MCF 10A (cell line): Measurements from ENCODE around the gene COL20A1. TPM values are rescaled to one million over a fixed set of nuclear protein-coding genes. Genes with fewer than 3 reads are reported as not detected.

Source experiments
- BruUV-seq: library from RNA; stranded (reverse); fragments of 400-500 nt; replicated peaks from 2 replicates; lab custom pipeline; 2021; lab: Mats Ljungman, UMichigan
- CTCF ChIA-PET: fragments of 300-600 bp; sonication (Branson Sonifier 250); formaldehyde crosslinking; extraction: SDS; loops from one replicate; lab custom pipeline; 2021; ENCODE audit warnings: antibody characterized with exemption, inconsistent platforms; lab: Yijun Ruan, JAX
- POLR2A ChIA-PET: fragments of 300-600, 350-650 bp; sonication (Branson Sonifier 250); formaldehyde crosslinking; extraction: SDS; loops from one replicate; lab custom pipeline; 2020; ENCODE audit warnings: antibody characterized with exemption, inconsistent platforms; lab: Yijun Ruan, JAX
- DNase-seq: peaks from one replicate; pipeline ENCODE4 v3.0.0-alpha.2; 2018; ENCODE audit not compliant: unreplicated experiment
- H3K27ac Mint-ChIP-seq: one replicate; pipeline ENCODE4 v1.8.0; 2022; ENCODE audit warnings: mild to moderate bottlenecking, low read depth, mixed read lengths; ENCODE audit not compliant: unreplicated experiment
- H3K27me3 Mint-ChIP-seq: one replicate; pipeline ENCODE4 v1.8.0; 2022; ENCODE audit warnings: mixed read lengths; ENCODE audit not compliant: insufficient read depth, unreplicated experiment
- H3K36me3 Mint-ChIP-seq: one replicate; pipeline ENCODE4 v1.8.0; 2022; ENCODE audit warnings: mild to moderate bottlenecking, moderate library complexity, mixed read lengths; ENCODE audit not compliant: insufficient read depth, unreplicated experiment
- H3K4me1 Mint-ChIP-seq: one replicate; pipeline ENCODE4 v1.8.0; 2022; ENCODE audit warnings: mixed read lengths; ENCODE audit not compliant: insufficient read depth, unreplicated experiment
- H3K4me3 Mint-ChIP-seq: one replicate; pipeline ENCODE4 v1.8.0; 2022; ENCODE audit warnings: mild to moderate bottlenecking, moderate library complexity, mixed read lengths; ENCODE audit not compliant: unreplicated experiment
- H3K9me3 Mint-ChIP-seq: one replicate; pipeline ENCODE4 v1.8.0; 2022; ENCODE audit warnings: mixed read lengths; ENCODE audit not compliant: unreplicated experiment
- CTCF ChIP-seq: fragments of 200-600 bp; IDR thresholded peaks from one replicate; pipeline ENCODE4 v1.8.0; 2022; ENCODE audit warnings: antibody characterized with exemption, mild to moderate bottlenecking; ENCODE audit not compliant: unreplicated experiment
- intact Hi-C: fragments of 100-400 bp; cut with micrococcal nuclease; formaldehyde crosslinking; loops from 2 replicates; pipeline ENCODE4 v1.14.1; 2022
- total RNA-seq: library from RNA; stranded (reverse); gene quantifications from 2 replicates; pipeline ENCODE4 v1.2.3, GENCODE V29; 2022

Gene COL20A1
- total RNA-seq, 1 experiment from 2014 or later = 0.14 TPM

- CTCF ChIA-PET = interaction anchor here (0.6 to 7.2 kb wide), 4 partner anchors 37 to 801 kb away, joined by 3 to 60 read pairs (median 4); no protein-coding TSS in a partner anchor
- no peak for DNase-seq
- H3K9me3 Mint-ChIP-seq = no peaks in the 10 kb centered on the region
- peaks cover 12% of the 10 kb centered on the region for H3K27me3 Mint-ChIP-seq
- no peak overlapping the region for H3K4me3 Mint-ChIP-seq
- BruUV-seq = no TSS peak
- H3K27ac Mint-ChIP-seq = no peak overlapping the region
- H3K4me1 Mint-ChIP-seq = peaks cover 5% of the 10 kb centered on the region
- H3K36me3 Mint-ChIP-seq = peaks cover 7% of the 10 kb centered on the region
- POLR2A ChIA-PET = interaction anchor here (0.6 kb wide), 1 partner anchor 596 kb away, joined by 4 read pairs; the partner anchor contains the start of gene TPD52L2
- TF ChIP-seq CTCF = no peak
- intact Hi-C loops = no loop called here
These were observed 24.1 kb upstream of the COL20A1 start for GRCh38 chr20:63268671-63269439.

GRCh38 chr20:63269724-63270123 is 23.3 kb upstream of the COL20A1 start:
- Mint-ChIP-seq H3K27ac (no peak overlapping the region), H3K27me3 (peaks cover 4% of the 10 kb centered on the region), H3K4me3 (no peak overlapping the region), H3K36me3 (peaks cover 12% of the 10 kb centered on the region), H3K4me1 (peaks cover 12% of the 10 kb centered on the region), H3K9me3 (no peaks in the 10 kb centered on the region)
- ChIA-PET POLR2A (interaction anchor here (0.9 to 3.3 kb wide), 2 partner anchors 12 to 14 kb away, joined by 4 to 9 read pairs; no protein-coding TSS in a partner anchor), CTCF (interaction anchor here (0.5 to 7.2 kb wide), 2 partner anchors 46 to 52 kb away, joined by 3 to 60 read pairs; no protein-coding TSS in a partner anchor)
- intact Hi-C loops = no loop called here
- DNase-seq = no peak
- no peak for TF ChIP-seq CTCF
- BruUV-seq = no TSS peak

GRCh38 chr20:63270606-63271325 is 22.2 kb upstream of the COL20A1 start:
- CTCF ChIA-PET = interaction anchor here (0.7 to 7.2 kb wide), 6 partner anchors 13 to 47 kb away, joined by 3 to 60 read pairs (median 4); no protein-coding TSS in a partner anchor

More at GRCh38 chr20:63270606-63271325, 22.2 kb upstream of the COL20A1 start:
- BruUV-seq = no TSS peak
- DNase-seq = no peak
- POLR2A ChIA-PET = interaction anchor here (0.6 to 3.3 kb wide), 3 partner anchors 11 to 257 kb away, joined by 3 to 9 read pairs (median 4); no protein-coding TSS in a partner anchor
- intact Hi-C loops = no loop called here
- Mint-ChIP-seq H3K4me3 (peak overlapping the region; percentile 76), H3K27me3 (no peaks in the 10 kb centered on the region), H3K4me1 (peaks cover 13% of the 10 kb centered on the region), H3K27ac (no peak overlapping the region), H3K36me3 (peaks cover 17% of the 10 kb centered on the region), H3K9me3 (no peaks in the 10 kb centered on the region)
- no peak for TF ChIP-seq CTCF
